Fibroblast of lung (primary cell): ENCODE data around the gene EFCAB14. TPM values are rescaled to one million over a fixed set of nuclear protein-coding genes. Genes with fewer than 3 reads are reported as not detected.

ENCODE experiments used
- DNase-seq, 2 donors: peaks; one replicate each; pipeline versions ENCODE4 v3.0.0 to v3.0.0-alpha.2; 2010; ENCODE audit warnings: low read depth in 2 of 2
- H2AFZ ChIP-seq: 2 replicates; pipeline ENCODE4 v1.5.1; 2012; ENCODE audit warnings: low read length, control low read depth, inconsistent platforms
- H3K27ac ChIP-seq: 2 replicates; pipeline ENCODE4 v1.5.1; 2011; ENCODE audit warnings: low read length, control low read depth; ENCODE audit not compliant: insufficient read depth
- H3K27me3 ChIP-seq: 2 replicates; pipeline ENCODE4 v1.5.1; 2011; ENCODE audit warnings: mild to moderate bottlenecking, low read length; ENCODE audit not compliant: control insufficient read depth, insufficient read depth
- H3K36me3 ChIP-seq: 2 replicates; pipeline ENCODE4 v1.5.1; 2011; ENCODE audit warnings: low read length; ENCODE audit not compliant: control insufficient read depth, insufficient read depth
- H3K4me1 ChIP-seq: 2 replicates; pipeline ENCODE4 v1.5.1; 2011; ENCODE audit warnings: low read length; ENCODE audit not compliant: control insufficient read depth, insufficient read depth; ENCODE audit errors: extremely low read depth
- H3K4me2 ChIP-seq: 2 replicates; pipeline ENCODE4 v1.5.1; 2011; ENCODE audit warnings: low read length, control low read depth; ENCODE audit not compliant: insufficient read depth; ENCODE audit errors: extremely low read depth
- H3K4me3 ChIP-seq, 4 experiments: fragments of 200-600 bp in 1 of 4; sonication (generic) in 1 of 4; replicated peaks in 1 of 4; 2 replicates each; pipeline ENCODE4 v1.5.1; 2011 to 2016; ENCODE audit warnings: low read length in 4 of 4, low read depth in 3 of 4, mild to moderate bottlenecking in 3 of 4, control low read depth in 2 of 4, inconsistent platforms in 1 of 4, mixed read lengths in 1 of 4; ENCODE audit not compliant: insufficient read depth in 1 of 4; ENCODE audit errors: control extremely low read depth in 1 of 4
- H3K79me2 ChIP-seq: 2 replicates; pipeline ENCODE4 v1.5.1; 2012; ENCODE audit warnings: mild to moderate bottlenecking, low read length, inconsistent platforms; ENCODE audit not compliant: control insufficient read depth, insufficient read depth
- H3K9ac ChIP-seq: 2 replicates; pipeline ENCODE4 v1.5.1; 2011; ENCODE audit warnings: mild to moderate bottlenecking, low read length, control low read depth; ENCODE audit not compliant: insufficient read depth
- H3K9me3 ChIP-seq: 2 replicates; pipeline ENCODE4 v1.5.1; 2012; ENCODE audit warnings: low read depth, low read length; ENCODE audit not compliant: control insufficient read depth, insufficient read depth
- H4K20me1 ChIP-seq: 2 replicates; pipeline ENCODE4 v1.5.1; 2011; ENCODE audit warnings: low read length; ENCODE audit not compliant: control insufficient read depth, insufficient read depth; ENCODE audit errors: extremely low read depth
- CTCF ChIP-seq, 2 donors: IDR thresholded peaks in 1 of 2; conservative IDR thresholded peaks in 1 of 2; 1 replicate in 1 of 2; 2 replicates in 1 of 2; pipeline ENCODE4 v1.5.1; 2011 to 2012; ENCODE audit warnings: low read length in 2 of 2, control low read depth in 1 of 2, inconsistent platforms in 1 of 2, low read depth in 1 of 2, mild to moderate bottlenecking in 1 of 2
- EZH2 ChIP-seq: IDR thresholded peaks from 2 replicates; pipeline ENCODE4 v1.5.1; 2012; ENCODE audit warnings: low read length, control low read depth, mild to moderate bottlenecking; ENCODE audit errors: missing control alignments
- polyA plus RNA-seq, 2 donors: library from polyadenylated mRNA; depleted of rRNA in 1 of 2; stranded (reverse) in 1 of 2; unstranded in 1 of 2; fragments of >200 nt; gene quantifications; 2 replicates each; pipeline ENCODE4 v1.2.1, GENCODE V29; 2011 to 2012; ENCODE audit warnings: missing spikeins in 1 of 2
- total RNA-seq: library from RNA; depleted of rRNA; stranded (reverse); fragments of >200 nt; gene quantifications from 2 replicates; pipeline ENCODE4 v1.2.1, GENCODE V29; 2014

The EFCAB14 gene
- total and polyA plus RNA-seq, 2 donors (not counting 1 experiment from before 2014, with no cell fraction given) = 35.3 to 65.0 TPM

DNA sequence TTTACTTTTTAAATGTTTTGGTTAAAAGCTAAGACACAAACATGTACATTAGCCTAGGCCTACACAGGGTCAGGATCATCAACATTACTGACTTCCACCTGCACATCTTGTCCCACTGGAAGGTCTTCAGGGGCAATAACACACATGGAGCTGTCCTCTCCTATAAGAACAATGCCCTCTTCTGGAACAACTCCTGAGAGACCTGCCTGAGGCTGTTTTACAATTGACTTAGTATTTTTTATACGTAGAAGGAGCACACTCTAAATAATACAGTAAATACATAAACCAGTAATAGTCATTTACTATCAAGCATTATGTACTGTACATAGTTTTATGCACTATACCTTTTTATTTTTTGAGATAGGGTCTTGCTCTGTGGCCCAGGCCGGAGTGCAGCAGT lies 88.2 kb downstream of the EFCAB14 start:
- H3K9me3 ChIP-seq = no peaks in the 10 kb centered on the region
- TF ChIP-seq EZH2 = no peak
- TF ChIP-seq CTCF (conservative IDR thresholded peaks at IDR 0.05 in 1 of 2, IDR thresholded peaks at IDR 0.05 in 1 of 2; ENCODE audit: low read depth in 1 of 2, low read length in 2 of 2) = no peak
- H3K27me3 ChIP-seq = no peaks in the 10 kb centered on the region
- DNase-seq = no peak
- no peak overlapping the region for H3K27ac ChIP-seq
- no peaks in the 10 kb centered on the region for H3K79me2 ChIP-seq
- H3K4me3 ChIP-seq = no peak overlapping the region
- no peak overlapping the region for H3K4me2 ChIP-seq
- no peak overlapping the region for H3K9ac ChIP-seq
- peaks cover 5% of the 10 kb centered on the region for H3K36me3 ChIP-seq
- H2AFZ ChIP-seq = no peak overlapping the region
- no peaks in the 10 kb centered on the region for H4K20me1 ChIP-seq
- no peaks in the 10 kb centered on the region for H3K4me1 ChIP-seq

Other genes with a start within 250 kb of the EFCAB14 start
- gene DMBX1, start 229.3 kb downstream of the EFCAB14 start, total RNA-seq = not detected in 2 replicates
- gene DMBX1, start 229.3 kb downstream of the EFCAB14 start, polyA plus RNA-seq = not detected in 2 replicates
- not detected in 2 replicates for gene KNCN, start 167.5 kb downstream of the EFCAB14 start, total RNA-seq
- not detected in 2 replicates for gene KNCN, start 167.5 kb downstream of the EFCAB14 start, polyA plus RNA-seq
- 18.2 and 22.3 TPM in 2 replicates for gene MKNK1, start 114.8 kb downstream of the EFCAB14 start, total RNA-seq
- gene MKNK1, start 114.8 kb downstream of the EFCAB14 start, polyA plus RNA-seq = 32.0 and 33.1 TPM in 2 replicates
- 12.1 and 14.9 TPM in 2 replicates for gene MOB3C, start 102.3 kb downstream of the EFCAB14 start, total RNA-seq
- 6.6 and 9.1 TPM in 2 replicates for gene MOB3C, start 102.3 kb downstream of the EFCAB14 start, polyA plus RNA-seq
- 58.3 and 65.6 TPM in 2 replicates for gene ATPAF1, start 50.8 kb downstream of the EFCAB14 start, total RNA-seq
- 72.1 and 81.4 TPM in 2 replicates for gene ATPAF1, start 50.8 kb downstream of the EFCAB14 start, polyA plus RNA-seq
- gene TEX38, start 47.3 kb downstream of the EFCAB14 start, total RNA-seq = not detected in 2 replicates
- not detected in 2 replicates for gene TEX38, start 47.3 kb downstream of the EFCAB14 start, polyA plus RNA-seq
- gene CYP4B1, start 79.9 kb upstream of the EFCAB14 start, total RNA-seq = not detected in 2 replicates
- not detected in 2 replicates for gene CYP4B1, start 79.9 kb upstream of the EFCAB14 start, polyA plus RNA-seq
- not detected in 2 replicates for gene CYP4A11, start 222.4 kb upstream of the EFCAB14 start, total RNA-seq
- gene CYP4A11, start 222.4 kb upstream of the EFCAB14 start, polyA plus RNA-seq = not detected in 2 replicates